GM19238 (cell line): ENCODE data around the gene KL.

Experiments used
- DNase-seq: peaks from one replicate; pipeline ENCODE4 v3.0.0; 2011; ENCODE audit warnings: low spot score; ENCODE audit not compliant: insufficient read length

Gene KL

GRCh38 chr13:33034882-33035520 is 18.8 kb downstream of the KL start:
- DNase-seq: no peak

- no peak for DNase-seq
These were observed 21.4 kb downstream of the KL start for GRCh38 chr13:33037673-33038072.

GRCh38 chr13:33040090-33040489 is 23.9 kb downstream of the KL start:
- DNase-seq: no peak

GRCh38 chr13:33045851-33046592 is 29.8 kb downstream of the KL start:
- no peak for DNase-seq

- DNase-seq: no peak
These were observed 33.9 kb downstream of the KL start for GRCh38 chr13:33050161-33050560.

- DNase-seq: no peak
These were observed 35.4 kb downstream of the KL start for GRCh38 chr13:33051632-33052031.

GRCh38 chr13:33052506-33053280 is 36.5 kb downstream of the KL start:
- no peak for DNase-seq

- DNase-seq: no peak
These were observed 37.3 kb downstream of the KL start for GRCh38 chr13:33053397-33054066.

GRCh38 chr13:33057019-33057780 is 41.0 kb downstream of the KL start:
- DNase-seq: no peak

GRCh38 chr13:33058776-33059327 is 42.6 kb downstream of the KL start:
- DNase-seq: no peak

- DNase-seq: no peak
These were observed 44.6 kb downstream of the KL start for GRCh38 chr13:33060815-33061214.

GRCh38 chr13:33066329-33066728 is 50.1 kb downstream of the KL start:
- no peak for DNase-seq

- DNase-seq: no peak
These were observed 53.1 kb downstream of the KL start for GRCh38 chr13:33069365-33069764.

GRCh38 chr13:33070713-33071112 is 54.5 kb downstream of the KL start:
- no peak for DNase-seq

- DNase-seq: no peak
These were observed 56.1 kb downstream of the KL start for GRCh38 chr13:33072282-33072681.

GRCh38 chr13:33072759-33073158 is 56.5 kb downstream of the KL start:
- DNase-seq: no peak

GRCh38 chr13:33073338-33073737 is 57.1 kb downstream of the KL start:
- DNase-seq: no peak

GRCh38 chr13:33076001-33076992 is 60.1 kb downstream of the KL start:
- no peak for DNase-seq

- DNase-seq: no peak
These were observed 62.0 kb downstream of the KL start for GRCh38 chr13:33078263-33078662.

- no peak for DNase-seq
These were observed 63.7 kb downstream of the KL start for GRCh38 chr13:33079960-33080359.
